Endodermal cell (in vitro differentiated cells): ENCODE results near the gene DSCAML1. TPM values are rescaled to one million over a fixed set of nuclear protein-coding genes. Genes with fewer than 3 reads are reported as not detected.

Experiments
- DNase-seq: peaks from one replicate; pipeline ENCODE4 v3.0.0-alpha.2; 2017
- H3K27ac ChIP-seq: 2 replicates; pipeline ENCODE4 v1.5.1; 2013; ENCODE audit warnings: mild to moderate bottlenecking, low read depth, low read length, moderate library complexity
- H3K27me3 ChIP-seq: 2 replicates; pipeline ENCODE4 v1.6.1; 2013; ENCODE audit warnings: mild to moderate bottlenecking, low read length, moderate library complexity; ENCODE audit not compliant: insufficient read depth, control insufficient read depth, poor library complexity, severe bottlenecking
- H3K36me3 ChIP-seq: 2 replicates; pipeline ENCODE4 v1.7.0; 2013; ENCODE audit warnings: mild to moderate bottlenecking, low read length, moderate library complexity; ENCODE audit not compliant: control insufficient read depth, insufficient read depth
- H3K4me1 ChIP-seq: one replicate; pipeline ENCODE4 v1.7.0; 2013; ENCODE audit warnings: low read length; ENCODE audit not compliant: control insufficient read depth, insufficient read depth
- H3K4me3 ChIP-seq: 2 replicates; pipeline ENCODE4 v1.5.1; 2013; ENCODE audit warnings: mild to moderate bottlenecking, low read length, moderate library complexity
- H3K9ac ChIP-seq: 2 replicates; pipeline ENCODE4 v1.6.1; 2013; ENCODE audit warnings: mild to moderate bottlenecking, low read length, moderate library complexity; ENCODE audit not compliant: poor library complexity, severe bottlenecking; ENCODE audit errors: extremely low read depth
- H3K9me3 ChIP-seq: 2 replicates; pipeline ENCODE4 v1.6.1; 2013; ENCODE audit warnings: mild to moderate bottlenecking, low read length, moderate library complexity; ENCODE audit not compliant: control insufficient read depth
- H3K27ac Mint-ChIP-seq: 2 replicates; pipeline ENCODE4 v1.8.0; 2020; ENCODE audit warnings: mixed read lengths
- H3K27me3 Mint-ChIP-seq: 2 replicates; pipeline ENCODE4 v1.8.0; 2021; ENCODE audit warnings: mild to moderate bottlenecking, mixed read lengths; ENCODE audit not compliant: insufficient read depth
- H3K36me3 Mint-ChIP-seq: 2 replicates; pipeline ENCODE4 v1.8.0; 2020; ENCODE audit warnings: low read depth, mixed read lengths
- H3K4me1 Mint-ChIP-seq: 2 replicates; pipeline ENCODE4 v1.8.0; 2020; ENCODE audit warnings: mixed read lengths
- H3K4me3 Mint-ChIP-seq: 2 replicates; pipeline ENCODE4 v1.8.0; 2020; ENCODE audit warnings: mild to moderate bottlenecking, moderate library complexity, mixed read lengths
- H3K9me3 Mint-ChIP-seq: 2 replicates; pipeline ENCODE4 v1.8.0; 2020; ENCODE audit warnings: mild to moderate bottlenecking, mixed read lengths
- WGBS, 2 experiments: methylation state at CpG; one replicate each; pipeline versions ENCODE4 v1.1.5 to v1.1.7; 2013; ENCODE audit warnings: missing lambda C conversion rate in 2 of 2, mixed read lengths in 1 of 2; ENCODE audit not compliant: insufficient coverage in 1 of 2, insufficient read length in 1 of 2; 5-methylcytosine and 5-hydroxymethylcytosine counted together
- total RNA-seq, 2 donors: library from RNA; stranded (reverse); fragmentation: NEBNext Ultra II Directional in 1 of 2; extraction: Animal tissue kit (Norgen Biotek cat#: 25700) in 1 of 2; gene quantifications; 2 replicates in 1 of 2; 3 replicates in 1 of 2; pipeline ENCODE4 v1.2.1, GENCODE V29; 2021
- TF ChIP-seq, protein P1 (sequence below): fragments of 200-600 bp; sonication (generic); conservative IDR thresholded peaks from 2 replicates; pipeline ENCODE4 v1.5.0; 2021; ENCODE audit warnings: antibody characterized with exemption, mild to moderate bottlenecking

Gene DSCAML1
- total RNA-seq, 2 donors from 2014 or later = 5.6 to 10.9 TPM

- Mint-ChIP-seq H3K27me3 (peaks cover 19% of the 10 kb centered on the region), H3K9me3 (no peaks in the 10 kb centered on the region), H3K27ac (no peak overlapping the region), H3K36me3 (no peaks in the 10 kb centered on the region), H3K4me3 (no peak overlapping the region), H3K4me1 (peaks cover 9% of the 10 kb centered on the region)
- TF ChIP-seq, protein P1, sequence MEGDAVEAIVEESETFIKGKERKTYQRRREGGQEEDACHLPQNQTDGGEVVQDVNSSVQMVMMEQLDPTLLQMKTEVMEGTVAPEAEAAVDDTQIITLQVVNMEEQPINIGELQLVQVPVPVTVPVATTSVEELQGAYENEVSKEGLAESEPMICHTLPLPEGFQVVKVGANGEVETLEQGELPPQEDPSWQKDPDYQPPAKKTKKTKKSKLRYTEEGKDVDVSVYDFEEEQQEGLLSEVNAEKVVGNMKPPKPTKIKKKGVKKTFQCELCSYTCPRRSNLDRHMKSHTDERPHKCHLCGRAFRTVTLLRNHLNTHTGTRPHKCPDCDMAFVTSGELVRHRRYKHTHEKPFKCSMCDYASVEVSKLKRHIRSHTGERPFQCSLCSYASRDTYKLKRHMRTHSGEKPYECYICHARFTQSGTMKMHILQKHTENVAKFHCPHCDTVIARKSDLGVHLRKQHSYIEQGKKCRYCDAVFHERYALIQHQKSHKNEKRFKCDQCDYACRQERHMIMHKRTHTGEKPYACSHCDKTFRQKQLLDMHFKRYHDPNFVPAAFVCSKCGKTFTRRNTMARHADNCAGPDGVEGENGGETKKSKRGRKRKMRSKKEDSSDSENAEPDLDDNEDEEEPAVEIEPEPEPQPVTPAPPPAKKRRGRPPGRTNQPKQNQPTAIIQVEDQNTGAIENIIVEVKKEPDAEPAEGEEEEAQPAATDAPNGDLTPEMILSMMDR = no peak
- 80 to 88% methylated on average over 1 to 4 of the region's 4 CpGs for WGBS, 2 experiments
- H3K4me1 ChIP-seq = no peaks in the 10 kb centered on the region
- no peaks in the 10 kb centered on the region for H3K36me3 ChIP-seq
- no peaks in the 10 kb centered on the region for H3K9me3 ChIP-seq
- H3K4me3 ChIP-seq = no peak overlapping the region
- no peak overlapping the region for H3K9ac ChIP-seq
- H3K27ac ChIP-seq = no peak overlapping the region
- peaks cover 4% of the 10 kb centered on the region for H3K27me3 ChIP-seq
- no peak for DNase-seq
Observed at GRCh38 chr11:117642396-117642795, 154.6 kb downstream of the DSCAML1 start.

- Mint-ChIP-seq H3K4me3 (no peak overlapping the region), H3K4me1 (peaks cover 9% of the 10 kb centered on the region), H3K9me3 (no peaks in the 10 kb centered on the region), H3K36me3 (no peaks in the 10 kb centered on the region), H3K27ac (no peak overlapping the region), H3K27me3 (peaks cover 24% of the 10 kb centered on the region)
- DNase-seq = no peak
- WGBS, 2 experiments = 88 to 99% methylated on average over 8 to 14 of the region's 14 CpGs
- H3K36me3 ChIP-seq = no peaks in the 10 kb centered on the region
- no peak overlapping the region for H3K4me3 ChIP-seq
- no peak overlapping the region for H3K9ac ChIP-seq
- H3K9me3 ChIP-seq = no peaks in the 10 kb centered on the region
- peaks cover 4% of the 10 kb centered on the region for H3K27me3 ChIP-seq
- TF ChIP-seq, protein P1 = no peak
- no peak overlapping the region for H3K27ac ChIP-seq
- H3K4me1 ChIP-seq = no peaks in the 10 kb centered on the region
Observed at GRCh38 chr11:117641008-117641915, 155.8 kb downstream of the DSCAML1 start.

DNA sequence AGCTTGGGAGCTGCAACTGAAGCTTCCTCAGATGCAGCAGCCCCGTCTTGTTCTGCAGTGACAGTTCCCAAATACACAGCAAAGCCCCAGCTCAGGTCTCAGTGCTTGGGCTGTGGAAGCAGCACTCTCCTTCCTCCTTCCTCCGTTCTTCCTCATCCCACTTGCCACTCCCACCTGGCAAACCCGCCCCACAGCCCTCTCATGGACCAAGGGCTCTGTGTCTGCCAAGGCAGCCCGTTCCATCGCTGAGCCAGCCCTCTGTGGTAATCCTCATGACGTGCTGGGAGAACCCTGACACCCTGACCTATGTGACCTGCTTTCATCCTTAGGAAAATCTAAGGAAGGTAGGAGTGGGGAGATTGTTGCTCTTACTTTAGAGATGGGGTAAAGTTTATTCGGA lies 157.0 kb downstream of the DSCAML1 start:
- 86% methylated on average over 7 of the region's 7 CpGs; no CpG with 5 or more reads in 1 of the 2 experiments for WGBS, 2 experiments
- Histone ChIP-seq H3K27ac (no peak overlapping the region), H3K4me1 (no peaks in the 10 kb centered on the region), H3K9ac (no peak overlapping the region), H3K27me3 (peaks cover 16% of the 10 kb centered on the region), H3K4me3 (no peak overlapping the region), H3K9me3 (no peaks in the 10 kb centered on the region), H3K36me3 (no peaks in the 10 kb centered on the region)
- TF ChIP-seq, protein P1 = no peak
- H3K4me3 Mint-ChIP-seq = no peak overlapping the region
- DNase-seq = no peak
- no peaks in the 10 kb centered on the region for H3K36me3 Mint-ChIP-seq
- no peaks in the 10 kb centered on the region for H3K9me3 Mint-ChIP-seq
- no peak overlapping the region for H3K27ac Mint-ChIP-seq
- H3K27me3 Mint-ChIP-seq = peaks cover 35% of the 10 kb centered on the region
- H3K4me1 Mint-ChIP-seq = peaks cover 9% of the 10 kb centered on the region
